ENCODE measurements around the gene RPL5. TPM values are rescaled to one million over a fixed set of nuclear protein-coding genes. Genes with fewer than 3 reads are reported as not detected.
A peak's percentile ranks its signal among the peaks of the same experiment; 100 is the strongest.

Gene RPL5
- total RNA-seq, 1 experiment from 2014 or later, result 1,607 TPM

DNA sequence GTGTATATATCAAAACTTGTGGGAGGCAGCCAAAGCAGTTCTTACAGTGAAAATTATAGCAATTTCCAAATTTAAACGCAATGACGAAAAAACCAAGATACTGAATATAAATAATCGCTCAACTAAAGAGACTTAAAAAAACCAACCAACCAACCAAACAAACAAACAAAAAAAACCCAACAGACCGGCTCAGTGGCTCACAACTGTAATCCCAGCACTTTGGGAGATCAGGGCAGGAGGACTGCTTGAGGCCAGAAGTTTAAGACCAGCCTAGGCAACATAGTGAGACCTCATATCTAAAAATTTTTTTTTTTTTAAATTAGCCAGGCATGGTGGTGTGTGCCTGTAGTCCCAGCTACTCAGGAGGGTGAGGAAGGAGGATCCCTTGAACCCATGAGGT, 23.4 kb downstream of the RPL5 start:
- Mint-ChIP-seq H3K36me3 (ENCODE audit: insufficient read depth, unreplicated experiment) (no peaks in the 10 kb centered on the region), H3K9me3 (ENCODE audit: unreplicated experiment) (no peaks in the 10 kb centered on the region), H3K4me1 (ENCODE audit: insufficient read depth, unreplicated experiment) (peaks cover 7% of the 10 kb centered on the region), H3K27me3 (ENCODE audit: insufficient read depth, unreplicated experiment) (no peaks in the 10 kb centered on the region), H3K4me3 (ENCODE audit: unreplicated experiment) (no peak overlapping the region), H3K27ac (ENCODE audit: low read depth, unreplicated experiment) (no peak overlapping the region)
- no TSS peak for BruUV-seq (replicated peaks)
- CTCF ChIA-PET, result interaction anchor here (0.9 to 8.3 kb wide), 6 partner anchors 12 to 139 kb away, joined by 4 to 175 read pairs (median 5); partner anchors contain the start of gene DIPK1A
- DNase-seq (ENCODE audit: unreplicated experiment), result no peak
- POLR2A ChIA-PET, result interaction anchor here (0.6 kb wide), 1 partner anchor 78 kb away, joined by 3 read pairs; no protein-coding TSS in a partner anchor
- TF ChIP-seq, protein P1, sequence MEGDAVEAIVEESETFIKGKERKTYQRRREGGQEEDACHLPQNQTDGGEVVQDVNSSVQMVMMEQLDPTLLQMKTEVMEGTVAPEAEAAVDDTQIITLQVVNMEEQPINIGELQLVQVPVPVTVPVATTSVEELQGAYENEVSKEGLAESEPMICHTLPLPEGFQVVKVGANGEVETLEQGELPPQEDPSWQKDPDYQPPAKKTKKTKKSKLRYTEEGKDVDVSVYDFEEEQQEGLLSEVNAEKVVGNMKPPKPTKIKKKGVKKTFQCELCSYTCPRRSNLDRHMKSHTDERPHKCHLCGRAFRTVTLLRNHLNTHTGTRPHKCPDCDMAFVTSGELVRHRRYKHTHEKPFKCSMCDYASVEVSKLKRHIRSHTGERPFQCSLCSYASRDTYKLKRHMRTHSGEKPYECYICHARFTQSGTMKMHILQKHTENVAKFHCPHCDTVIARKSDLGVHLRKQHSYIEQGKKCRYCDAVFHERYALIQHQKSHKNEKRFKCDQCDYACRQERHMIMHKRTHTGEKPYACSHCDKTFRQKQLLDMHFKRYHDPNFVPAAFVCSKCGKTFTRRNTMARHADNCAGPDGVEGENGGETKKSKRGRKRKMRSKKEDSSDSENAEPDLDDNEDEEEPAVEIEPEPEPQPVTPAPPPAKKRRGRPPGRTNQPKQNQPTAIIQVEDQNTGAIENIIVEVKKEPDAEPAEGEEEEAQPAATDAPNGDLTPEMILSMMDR (IDR thresholded peaks at IDR 0.05; ENCODE audit: unreplicated experiment), result no peak
- intact Hi-C loops (cut with micrococcal nuclease), result no loop called here

DNA sequence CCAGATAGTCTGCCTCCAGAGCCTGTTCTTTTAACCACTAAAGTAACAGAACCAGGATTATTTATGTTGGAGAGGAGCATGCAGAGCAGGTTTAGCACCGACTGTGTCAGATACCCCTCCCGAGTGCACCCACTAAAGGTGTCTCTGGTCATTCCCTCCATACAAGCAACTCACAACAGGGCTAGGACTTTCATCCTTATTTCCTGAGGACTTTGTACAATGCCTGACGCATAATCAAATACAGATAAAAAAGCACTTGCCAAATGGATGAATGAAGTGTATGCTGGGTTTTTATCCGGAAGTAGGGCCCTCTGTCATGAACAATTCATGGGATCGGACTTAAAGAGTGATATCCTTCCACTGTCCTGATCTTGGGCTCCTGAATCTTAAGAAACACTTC, 26.0 kb downstream of the RPL5 start:
- intact Hi-C loops (cut with micrococcal nuclease), result no loop called here
- no peak for DNase-seq (ENCODE audit: unreplicated experiment)
- Mint-ChIP-seq H3K9me3 (ENCODE audit: unreplicated experiment) (no peaks in the 10 kb centered on the region), H3K27ac (ENCODE audit: low read depth, unreplicated experiment) (no peak overlapping the region), H3K36me3 (ENCODE audit: insufficient read depth, unreplicated experiment) (no peaks in the 10 kb centered on the region), H3K4me3 (ENCODE audit: unreplicated experiment) (no peak overlapping the region), H3K27me3 (ENCODE audit: insufficient read depth, unreplicated experiment) (no peaks in the 10 kb centered on the region), H3K4me1 (ENCODE audit: insufficient read depth, unreplicated experiment) (peaks cover 7% of the 10 kb centered on the region)
- no TSS peak for BruUV-seq (replicated peaks)
- ChIA-PET CTCF (interaction anchor here (0.5 to 8.3 kb wide), 27 partner anchors 8 to 274 kb away, joined by 3 to 175 read pairs (median 4); partner anchors contain the start of gene DIPK1A), POLR2A (interaction anchor here (0.8 to 2.6 kb wide), 6 partner anchors 52 to 136 kb away, joined by 3 to 13 read pairs (median 5); partner anchors contain the start of gene DIPK1A)
- TF ChIP-seq, protein P1 (IDR thresholded peaks at IDR 0.05; ENCODE audit: unreplicated experiment), result no peak

DNA sequence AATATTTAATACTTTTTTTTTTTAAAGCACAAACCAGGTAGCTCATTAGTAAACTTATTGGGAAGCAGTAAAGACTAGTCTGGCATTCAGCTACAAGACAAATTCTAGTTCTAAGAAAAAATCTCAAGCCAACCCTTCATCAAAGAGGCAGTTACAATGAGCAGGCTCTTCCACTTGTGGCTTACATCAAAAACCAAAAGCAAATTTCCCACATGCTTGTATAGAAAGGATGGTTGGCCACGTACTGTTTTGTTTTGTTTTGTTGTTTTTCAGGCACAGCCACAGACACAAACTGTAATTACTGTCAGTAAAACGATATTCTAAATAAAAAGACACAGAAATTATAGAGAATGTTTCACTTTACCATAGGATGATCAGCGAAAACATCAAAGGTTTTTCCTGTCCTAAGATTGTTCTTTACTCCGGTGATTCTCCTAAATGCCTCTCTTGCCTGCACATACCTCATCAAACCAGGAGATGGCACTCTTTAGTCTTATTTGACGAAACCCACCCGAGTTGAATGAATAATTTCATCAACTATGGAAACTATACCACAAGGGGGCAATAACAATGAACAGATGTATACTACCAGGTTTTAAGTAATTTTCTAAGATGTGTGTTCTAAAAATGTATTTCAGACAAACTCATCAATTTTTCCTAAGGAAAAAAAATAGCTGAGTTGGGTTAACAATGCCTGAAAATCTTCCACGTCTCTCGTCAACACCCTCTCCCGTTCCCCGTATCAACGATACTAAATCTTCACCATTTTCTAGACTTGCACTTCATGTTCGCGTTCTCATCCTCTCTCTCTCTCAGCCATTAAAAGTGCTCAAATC, 26.9 kb downstream of the RPL5 start:
- H3K4me3 Mint-ChIP-seq (ENCODE audit: unreplicated experiment), result no peak overlapping the region

More for the DNA sequence above, 26.9 kb downstream of the RPL5 start:
- Mint-ChIP-seq H3K27me3 (ENCODE audit: insufficient read depth, unreplicated experiment) (no peaks in the 10 kb centered on the region), H3K36me3 (ENCODE audit: insufficient read depth, unreplicated experiment) (no peaks in the 10 kb centered on the region), H3K9me3 (ENCODE audit: unreplicated experiment) (no peaks in the 10 kb centered on the region), H3K4me1 (ENCODE audit: insufficient read depth, unreplicated experiment) (peaks cover 7% of the 10 kb centered on the region), H3K27ac (ENCODE audit: low read depth, unreplicated experiment) (no peak overlapping the region)
- peak; percentile 82 for DNase-seq (ENCODE audit: unreplicated experiment)
- ChIA-PET POLR2A (interaction anchor here (0.6 to 2.6 kb wide), 11 partner anchors 19 to 203 kb away, joined by 3 to 13 read pairs (median 5); partner anchors contain the start of gene DIPK1A), CTCF (interaction anchor here (0.5 to 8.3 kb wide), 73 partner anchors 9 to 1591 kb away, joined by 3 to 175 read pairs (median 4); partner anchors contain the start of gene DIPK1A)
- TF ChIP-seq, protein P1 (IDR thresholded peaks at IDR 0.05; ENCODE audit: unreplicated experiment), result peak; percentile 88
- BruUV-seq (replicated peaks), result no TSS peak
- intact Hi-C loops (cut with micrococcal nuclease), result loop anchor here (1.0 kb wide), 3 partner anchors 102 to 204 kb away; no protein-coding TSS in a partner anchor

All from MCF 10A (cell line).